BJ (cell line): Measurements from ENCODE around the gene CELA2A. TPM values are rescaled to one million over a fixed set of nuclear protein-coding genes. Genes with fewer than 3 reads are reported as not detected.

Experiments
- CTCF ChIA-PET: fragments of 350-600 bp; formaldehyde crosslinking; extraction: SDS; loops from one replicate; lab custom pipeline; 2021; ENCODE audit warnings: antibody characterized with exemption, inconsistent platforms; lab: Yijun Ruan, JAX
- POLR2A ChIA-PET: fragments of 300-600 bp; sonication (Branson Sonifier 250); formaldehyde crosslinking; extraction: SDS; loops from one replicate; lab custom pipeline; 2021; ENCODE audit warnings: antibody characterized with exemption; lab: Charles Lee
- DNase-seq: peaks from one replicate; pipeline ENCODE4 v3.0.0-alpha.2; 2011; ENCODE audit warnings: low read depth
- H3K27me3 ChIP-seq: 2 replicates; pipeline ENCODE4 v1.6.0; 2011; ENCODE audit warnings: low read length; ENCODE audit not compliant: control insufficient read depth, insufficient read depth
- H3K36me3 ChIP-seq: 2 replicates; pipeline ENCODE4 v1.5.1; 2011; ENCODE audit warnings: low read length; ENCODE audit not compliant: control insufficient read depth, insufficient read depth
- H3K4me3 ChIP-seq: 2 replicates; pipeline ENCODE4 v1.5.1; 2011; ENCODE audit warnings: low read depth, mild to moderate bottlenecking, control low read depth, low read length
- polyA plus RNA-seq: library from polyadenylated mRNA; depleted of rRNA; stranded (reverse); fragments of >200 nt; gene quantifications from 2 replicates; pipeline ENCODE4 v1.2.3, GENCODE V29; 2011
- TF ChIP-seq, protein P1 (sequence below): IDR thresholded peaks from 2 replicates; pipeline ENCODE4 v1.5.1; 2011; ENCODE audit warnings: low read depth, mild to moderate bottlenecking, control low read depth, inconsistent platforms, low read length, moderate library complexity; ENCODE audit not compliant: insufficient read depth

Gene CELA2A
- polyA plus RNA-seq, 1 experiment, result not detected

DNA sequence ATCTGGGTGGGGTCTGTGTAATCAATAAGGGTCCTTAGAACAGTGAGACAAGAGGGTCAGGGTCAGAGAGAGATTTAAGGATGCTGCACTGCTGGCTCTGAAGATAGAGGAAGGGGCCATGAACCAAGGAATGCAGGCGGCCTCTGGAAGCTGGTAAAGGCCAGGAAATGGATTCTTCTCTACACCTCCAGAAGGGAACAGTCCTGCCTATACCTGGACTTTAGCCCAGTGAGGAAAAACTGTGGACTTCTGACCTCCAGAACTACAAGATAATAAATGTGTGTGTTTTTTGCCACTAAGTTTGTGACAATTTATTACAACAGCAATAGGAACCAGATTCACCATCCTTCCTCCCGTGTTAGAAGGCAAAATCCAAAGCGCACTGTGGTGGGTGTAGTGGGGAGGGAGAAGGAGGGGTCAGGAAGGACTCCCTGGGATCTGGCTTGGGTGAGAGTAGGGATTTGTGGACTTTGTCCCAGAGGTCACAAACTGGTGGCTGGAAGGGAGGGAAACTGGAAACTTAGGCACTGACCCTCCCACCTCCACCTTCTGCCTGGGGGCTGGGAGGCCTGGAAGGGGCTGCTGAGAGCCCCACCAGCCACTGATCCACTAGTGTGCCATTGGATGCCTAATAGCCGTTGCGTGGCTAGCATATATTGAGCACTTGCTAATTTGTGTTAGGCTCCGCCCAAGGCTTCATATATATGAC is 5.4 kb upstream of the CELA2A start:
- CTCF ChIA-PET, result no interaction called here

GRCh38 chr1:15452216-15452615 is 4.3 kb upstream of the CELA2A start:
- H3K36me3 ChIP-seq, result no peaks in the 10 kb centered on the region
- ChIA-PET CTCF (interaction anchor here (1.0 kb wide), 1 partner anchor 19 kb away, joined by 3 read pairs; no protein-coding TSS in a partner anchor), POLR2A (no interaction called here)
- TF ChIP-seq, protein P1, sequence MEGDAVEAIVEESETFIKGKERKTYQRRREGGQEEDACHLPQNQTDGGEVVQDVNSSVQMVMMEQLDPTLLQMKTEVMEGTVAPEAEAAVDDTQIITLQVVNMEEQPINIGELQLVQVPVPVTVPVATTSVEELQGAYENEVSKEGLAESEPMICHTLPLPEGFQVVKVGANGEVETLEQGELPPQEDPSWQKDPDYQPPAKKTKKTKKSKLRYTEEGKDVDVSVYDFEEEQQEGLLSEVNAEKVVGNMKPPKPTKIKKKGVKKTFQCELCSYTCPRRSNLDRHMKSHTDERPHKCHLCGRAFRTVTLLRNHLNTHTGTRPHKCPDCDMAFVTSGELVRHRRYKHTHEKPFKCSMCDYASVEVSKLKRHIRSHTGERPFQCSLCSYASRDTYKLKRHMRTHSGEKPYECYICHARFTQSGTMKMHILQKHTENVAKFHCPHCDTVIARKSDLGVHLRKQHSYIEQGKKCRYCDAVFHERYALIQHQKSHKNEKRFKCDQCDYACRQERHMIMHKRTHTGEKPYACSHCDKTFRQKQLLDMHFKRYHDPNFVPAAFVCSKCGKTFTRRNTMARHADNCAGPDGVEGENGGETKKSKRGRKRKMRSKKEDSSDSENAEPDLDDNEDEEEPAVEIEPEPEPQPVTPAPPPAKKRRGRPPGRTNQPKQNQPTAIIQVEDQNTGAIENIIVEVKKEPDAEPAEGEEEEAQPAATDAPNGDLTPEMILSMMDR, result no peak
- H3K27me3 ChIP-seq, result peaks cover 1% of the 10 kb centered on the region; the same call in 1 of the 2 replicates
- no peak overlapping the region for H3K4me3 ChIP-seq
- no peak for DNase-seq

More for the DNA sequence above, 5.4 kb upstream of the CELA2A start:
- Histone ChIP-seq H3K27me3 (peaks cover 3% of the 10 kb centered on the region; the same call in 1 of the 2 replicates), H3K4me3 (no peak overlapping the region), H3K36me3 (no peaks in the 10 kb centered on the region)
- TF ChIP-seq, protein P1, result no peak
- POLR2A ChIA-PET, result no interaction called here
- no peak for DNase-seq

GRCh38 chr1:15452866-15453571 is 3.5 kb upstream of the CELA2A start:
- DNase-seq, result no peak
- ChIA-PET POLR2A (no interaction called here), CTCF (interaction anchor here (1.0 kb wide), 1 partner anchor 20 kb away, joined by 3 read pairs; no protein-coding TSS in a partner anchor)
- no peak overlapping the region for H3K4me3 ChIP-seq
- H3K27me3 ChIP-seq, result no peaks in the 10 kb centered on the region; the same call in 1 of the 2 replicates
- TF ChIP-seq, protein P1, result no peak
- H3K36me3 ChIP-seq, result no peaks in the 10 kb centered on the region

GRCh38 chr1:15453734-15454133 is 2.8 kb upstream of the CELA2A start:
- TF ChIP-seq, protein P1, result no peak
- POLR2A ChIA-PET, result no interaction called here
- no peak overlapping the region for H3K4me3 ChIP-seq
- CTCF ChIA-PET, result interaction anchor here (0.8 kb wide), 1 partner anchor 19 kb away, joined by 4 read pairs; no protein-coding TSS in a partner anchor
- no peaks in the 10 kb centered on the region for H3K36me3 ChIP-seq
- DNase-seq, result no peak
- no peaks in the 10 kb centered on the region; the same call in 1 of the 2 replicates for H3K27me3 ChIP-seq

GRCh38 chr1:15454256-15454655 is 2.3 kb upstream of the CELA2A start:
- H3K36me3 ChIP-seq, result no peaks in the 10 kb centered on the region
- TF ChIP-seq, protein P1, result no peak
- ChIA-PET CTCF (interaction anchor here (0.8 kb wide), 1 partner anchor 19 kb away, joined by 4 read pairs; no protein-coding TSS in a partner anchor), POLR2A (no interaction called here)
- H3K4me3 ChIP-seq, result no peak overlapping the region
- H3K27me3 ChIP-seq, result no peaks in the 10 kb centered on the region; the same call in 1 of the 2 replicates
- no peak for DNase-seq
